KMS-11 (cell line): ENCODE measurements around the gene PLEKHB2.
A peak's percentile ranks its signal among the peaks of the same experiment; 100 is the strongest.
"Not testable (repeated sequence)": the region's sequence is repeated elsewhere in the genome, so short reads cannot be mapped to it uniquely, and the experiment has no call there.

ENCODE experiments used
- H2AFZ ChIP-seq: fragments of 200-600 bp; sonication (generic); 2 replicates; pipeline ENCODE4 v1.6.1; 2016; ENCODE audit warnings: antibody characterized with exemption, mixed run types, low read depth
- H3K27ac ChIP-seq: fragments of 200-600 bp; sonication (generic); 2 replicates; pipeline ENCODE4 v1.6.1; 2016; ENCODE audit warnings: mild to moderate bottlenecking, mixed run types
- H3K27me3 ChIP-seq: fragments of 200-600 bp; sonication (generic); 2 replicates; pipeline ENCODE4 v1.6.1; 2017; ENCODE audit warnings: mild to moderate bottlenecking, low read depth, mixed run types, moderate library complexity; ENCODE audit not compliant: insufficient read depth
- H3K36me3 ChIP-seq: fragments of 200-600 bp; sonication (generic); 2 replicates; pipeline ENCODE4 v1.6.1; 2017; ENCODE audit warnings: mild to moderate bottlenecking, mixed run types; ENCODE audit not compliant: insufficient read depth
- H3K4me1 ChIP-seq: fragments of 200-600 bp; sonication (generic); 2 replicates; pipeline ENCODE4 v1.6.1; 2016; ENCODE audit warnings: mild to moderate bottlenecking, low read depth, mixed run types; ENCODE audit not compliant: poor library complexity, severe bottlenecking
- H3K4me2 ChIP-seq: fragments of 200-600 bp; sonication (generic); 2 replicates; pipeline ENCODE4 v1.7.0; 2016; ENCODE audit warnings: mild to moderate bottlenecking, mixed run types
- H3K4me3 ChIP-seq: fragments of 200-600 bp; sonication (generic); IDR thresholded peaks from 2 replicates; pipeline ENCODE4 v1.6.1; 2017; ENCODE audit warnings: low read depth, low read length, mixed read lengths; ENCODE audit not compliant: insufficient read depth
- H3K79me2 ChIP-seq: fragments of 200-600 bp; sonication (generic); 2 replicates; pipeline ENCODE4 v1.6.1; 2016; ENCODE audit warnings: low read depth, mixed run types; ENCODE audit not compliant: insufficient read depth
- H3K9ac ChIP-seq: fragments of 200-600 bp; sonication (generic); 2 replicates; pipeline ENCODE4 v1.6.1; 2016; ENCODE audit warnings: mild to moderate bottlenecking, mixed run types
- H4K20me1 ChIP-seq: fragments of 200-600 bp; sonication (generic); 2 replicates; pipeline ENCODE4 v1.6.1; 2016; ENCODE audit warnings: mild to moderate bottlenecking, mixed run types; ENCODE audit not compliant: insufficient read depth
- CTCF ChIP-seq: fragments of 200-600 bp; sonication (generic); conservative IDR thresholded peaks from 2 replicates; pipeline ENCODE4 v1.6.1; 2017; ENCODE audit warnings: low read depth, mild to moderate bottlenecking, antibody characterized with exemption, low read length, moderate library complexity, mixed read lengths

The PLEKHB2 gene

DNA sequence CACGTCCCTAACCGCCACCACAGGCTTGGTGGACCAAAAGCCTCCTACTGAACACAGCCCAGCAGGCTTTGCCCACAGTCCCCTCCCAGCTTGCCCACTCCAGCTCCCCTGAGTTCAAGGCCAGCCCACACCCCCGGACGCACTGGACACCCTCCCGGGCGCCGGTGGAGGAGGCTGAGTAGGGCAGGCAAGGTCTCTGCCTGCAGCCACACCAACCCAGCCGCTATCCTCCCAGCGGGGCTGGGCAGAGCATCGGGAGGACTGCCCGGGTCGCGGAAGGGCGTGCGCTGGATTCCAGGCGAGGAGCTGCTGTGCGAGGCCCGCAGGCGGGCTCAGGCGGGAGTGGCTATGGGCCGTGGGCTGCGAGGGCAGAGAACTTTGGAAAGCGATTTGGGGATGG is 49.5 kb downstream of the PLEKHB2 start:
- peak overlapping the region; percentile 51; the same call in 1 of the 2 replicates for H2AFZ ChIP-seq
- no peaks in the 10 kb centered on the region for H3K79me2 ChIP-seq
- no peak overlapping the region for H3K4me3 ChIP-seq
- H3K36me3 ChIP-seq: no peaks in the 10 kb centered on the region
- peaks cover 9% of the 10 kb centered on the region for H3K4me1 ChIP-seq
- H3K27ac ChIP-seq: no peak overlapping the region
- no peaks in the 10 kb centered on the region for H3K27me3 ChIP-seq
- H3K4me2 ChIP-seq: no peak overlapping the region
- H4K20me1 ChIP-seq: no peaks in the 10 kb centered on the region
- no peak overlapping the region for H3K9ac ChIP-seq
- no peak for TF ChIP-seq CTCF

DNA sequence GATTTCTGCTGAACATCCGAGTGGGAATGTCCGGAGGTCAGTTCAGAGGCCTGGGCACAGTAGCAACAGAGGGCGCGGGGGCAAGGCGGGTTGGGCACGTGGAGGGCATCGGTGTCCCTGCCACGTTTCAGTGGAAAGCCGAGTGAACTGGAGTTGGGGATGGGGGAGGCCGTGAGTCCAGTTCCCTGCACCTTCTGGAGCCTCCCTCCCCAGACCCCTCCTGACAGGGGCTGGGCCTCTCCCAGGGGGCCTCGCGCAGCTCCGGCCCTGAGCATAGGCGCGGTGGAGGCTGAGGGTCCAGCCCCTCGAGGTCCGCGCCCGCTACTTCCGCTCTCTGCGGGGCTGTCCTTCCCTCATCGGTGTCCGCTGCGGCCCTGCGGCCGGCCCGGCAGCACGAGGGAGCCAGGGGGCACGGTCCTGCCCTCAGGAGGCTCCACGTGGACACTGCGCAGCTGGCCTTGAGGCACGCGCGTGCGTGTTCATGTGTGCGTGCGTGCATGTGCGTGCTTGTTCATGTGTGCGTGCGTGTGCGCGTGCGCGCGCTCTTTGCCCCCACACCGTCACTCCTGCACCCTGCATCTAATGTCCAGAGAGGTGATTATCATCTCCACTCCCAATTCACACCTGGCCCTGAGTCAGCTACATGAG is 50.2 kb downstream of the PLEKHB2 start:
- Histone ChIP-seq H3K27me3 (no peaks in the 10 kb centered on the region), H3K4me2 (no peak overlapping the region), H4K20me1 (no peaks in the 10 kb centered on the region), H3K79me2 (no peaks in the 10 kb centered on the region), H3K27ac (no peak overlapping the region), H2AFZ (no peak overlapping the region), H3K36me3 (no peaks in the 10 kb centered on the region), H3K4me1 (peaks cover 9% of the 10 kb centered on the region), H3K9ac (no peak overlapping the region), H3K4me3 (no peak overlapping the region)
- TF ChIP-seq CTCF: no peak

GRCh38 chr2:131156452-131157149 is 51.5 kb downstream of the PLEKHB2 start:
- no peak for TF ChIP-seq CTCF
- no peak overlapping the region for H3K9ac ChIP-seq
- no peak overlapping the region for H3K27ac ChIP-seq
- no peaks in the 10 kb centered on the region for H3K27me3 ChIP-seq
- H3K4me3 ChIP-seq: no peak overlapping the region
- no peaks in the 10 kb centered on the region for H4K20me1 ChIP-seq
- H2AFZ ChIP-seq: peak overlapping the region; percentile 57
- H3K79me2 ChIP-seq: no peaks in the 10 kb centered on the region
- no peak overlapping the region for H3K4me2 ChIP-seq
- H3K36me3 ChIP-seq: no peaks in the 10 kb centered on the region
- H3K4me1 ChIP-seq: peaks cover 9% of the 10 kb centered on the region

GRCh38 chr2:131165562-131165961 is 60.4 kb downstream of the PLEKHB2 start:
- not testable (repeated sequence) for H3K4me1 ChIP-seq, H3K36me3 ChIP-seq, H3K4me3 ChIP-seq, H3K27me3 ChIP-seq, H2AFZ ChIP-seq, H3K27ac ChIP-seq, H3K9ac ChIP-seq, H4K20me1 ChIP-seq, H3K4me2 ChIP-seq, H3K79me2 ChIP-seq

- H3K4me2 ChIP-seq: no peak overlapping the region
- H4K20me1 ChIP-seq: no peaks in the 10 kb centered on the region
These were observed 63.4 kb downstream of the PLEKHB2 start for GRCh38 chr2:131168538-131168937.

GRCh38 chr2:131178050-131178449 is 72.9 kb downstream of the PLEKHB2 start:
- H3K27me3 ChIP-seq, H4K20me1 ChIP-seq, H3K4me3 ChIP-seq, H3K4me2 ChIP-seq, H3K36me3 ChIP-seq, H3K4me1 ChIP-seq, H3K79me2 ChIP-seq, H3K27ac ChIP-seq, H2AFZ ChIP-seq, H3K9ac ChIP-seq: not testable (repeated sequence)

More at GRCh38 chr2:131168538-131168937, 63.4 kb downstream of the PLEKHB2 start:
- Histone ChIP-seq H3K36me3 (no peaks in the 10 kb centered on the region), H3K27me3 (no peaks in the 10 kb centered on the region), H3K4me3 (no peak overlapping the region), H3K4me1 (no peaks in the 10 kb centered on the region), H3K9ac (no peak overlapping the region), H3K27ac (no peak overlapping the region), H3K79me2 (no peaks in the 10 kb centered on the region), H2AFZ (no peak overlapping the region)
- no peak for TF ChIP-seq CTCF
